Measurements from ENCODE around the gene AGBL1. TPM values are rescaled to one million over a fixed set of nuclear protein-coding genes. Genes with fewer than 3 reads are reported as not detected.

The AGBL1 gene
- polyA plus RNA-seq, 1 donor (not counting 4 experiments of a cell fraction or from before 2014, with no cell fraction given), result not detected

GRCh38 chr15:86481720-86482119 lies 402.0 kb downstream of the AGBL1 start:
- H3K27me3 ChIP-seq (ENCODE audit: control insufficient read depth, extremely low read depth, insufficient read depth, low read length), result no peaks in the 10 kb centered on the region
- no peaks in the 10 kb centered on the region for H3K9me1 ChIP-seq (ENCODE audit: control insufficient read depth, extremely low read depth, insufficient read depth, low read length)
- no peaks in the 10 kb centered on the region for H3K9me3 ChIP-seq (ENCODE audit: control insufficient read depth, low read depth, low read length)
- no peak overlapping the region for H3K4me3 ChIP-seq (ENCODE audit: control insufficient read depth in 2 of 3, extremely low read depth in 1 of 3, insufficient read depth in 2 of 3, low read depth in 1 of 3, low read length in 3 of 3)
- no peaks in the 10 kb centered on the region for H3K4me1 ChIP-seq (ENCODE audit: control insufficient read depth, extremely low read depth, insufficient read depth, low read length)
- H3K36me3 ChIP-seq (ENCODE audit: control insufficient read depth in 2 of 2, extremely low read depth in 1 of 2, insufficient read depth in 2 of 2, low read length in 2 of 2), result no peaks in the 10 kb centered on the region
- H4K20me1 ChIP-seq (ENCODE audit: control insufficient read depth, extremely low read depth, insufficient read depth, low read length), result no peaks in the 10 kb centered on the region
- no peak for FAIRE-seq
- TF ChIP-seq CTCF (optimal IDR thresholded peaks at IDR 0.05 in 1 of 3, IDR thresholded peaks at IDR 0.05 in 1 of 3, conservative IDR thresholded peaks at IDR 0.05 in 1 of 3; ENCODE audit: extremely low read depth in 1 of 3, insufficient read depth in 2 of 3, low read length in 3 of 3), result no peak
- TF ChIP-seq EZH2 (IDR thresholded peaks at IDR 0.05; ENCODE audit: low read length), result no peak
- no peak overlapping the region for H2AFZ ChIP-seq (ENCODE audit: control insufficient read depth, low read length)
- DNase-seq (ENCODE audit: low read depth, low spot score), result no peak
- H3K27ac ChIP-seq (ENCODE audit: control insufficient read depth, insufficient read depth, low read length), result no peak overlapping the region
- H3K9ac ChIP-seq (ENCODE audit: control insufficient read depth, extremely low read depth, insufficient read depth, low read length), result no peak overlapping the region
- no peak overlapping the region for H3K4me2 ChIP-seq (ENCODE audit: control insufficient read depth, extremely low read depth, insufficient read depth, low read depth, low read length)
- dilution Hi-C loops (cut with MboI; ENCODE audit: extremely low pct_ligation_motif_present, low sequenced_read_pairs), result no loop called here
- H3K79me2 ChIP-seq (ENCODE audit: control insufficient read depth, insufficient read depth, low read length), result no peaks in the 10 kb centered on the region

DNA sequence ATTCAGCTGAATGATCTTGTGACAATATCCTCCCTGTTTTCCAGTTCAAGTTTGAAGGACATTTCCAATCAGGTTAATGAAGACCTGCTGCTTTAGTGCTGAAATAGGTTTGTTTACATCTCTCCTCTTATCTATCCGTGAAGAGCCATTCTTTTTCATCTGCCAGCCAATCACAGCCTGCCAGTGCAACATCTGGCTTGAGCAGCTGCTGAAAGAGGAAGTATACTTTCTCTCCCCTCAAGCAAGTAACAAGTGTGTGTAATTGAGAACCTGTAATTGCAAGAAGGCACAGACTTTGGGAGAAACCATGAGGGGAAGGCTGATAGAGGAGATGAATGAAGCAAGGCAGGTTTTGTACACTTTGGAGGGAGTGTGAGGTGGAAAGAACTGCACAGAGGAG lies 404.3 kb downstream of the AGBL1 start:
- Histone ChIP-seq H4K20me1 (ENCODE audit: control insufficient read depth, extremely low read depth, insufficient read depth, low read length) (no peaks in the 10 kb centered on the region), H3K27me3 (ENCODE audit: control insufficient read depth, extremely low read depth, insufficient read depth, low read length) (no peaks in the 10 kb centered on the region), H3K36me3 (ENCODE audit: control insufficient read depth in 2 of 2, extremely low read depth in 1 of 2, insufficient read depth in 2 of 2, low read length in 2 of 2) (no peaks in the 10 kb centered on the region), H3K79me2 (ENCODE audit: control insufficient read depth, insufficient read depth, low read length) (no peaks in the 10 kb centered on the region), H3K9ac (ENCODE audit: control insufficient read depth, extremely low read depth, insufficient read depth, low read length) (no peak overlapping the region), H3K27ac (ENCODE audit: control insufficient read depth, insufficient read depth, low read length) (no peak overlapping the region), H2AFZ (ENCODE audit: control insufficient read depth, low read length) (no peak overlapping the region), H3K4me3 (ENCODE audit: control insufficient read depth in 2 of 3, extremely low read depth in 1 of 3, insufficient read depth in 2 of 3, low read depth in 1 of 3, low read length in 3 of 3) (no peak overlapping the region), H3K9me1 (ENCODE audit: control insufficient read depth, extremely low read depth, insufficient read depth, low read length) (no peaks in the 10 kb centered on the region), H3K4me2 (ENCODE audit: control insufficient read depth, extremely low read depth, insufficient read depth, low read depth, low read length) (no peak overlapping the region), H3K4me1 (ENCODE audit: control insufficient read depth, extremely low read depth, insufficient read depth, low read length) (no peaks in the 10 kb centered on the region), H3K9me3 (ENCODE audit: control insufficient read depth, low read depth, low read length) (no peaks in the 10 kb centered on the region)
- no peak for TF ChIP-seq CTCF (optimal IDR thresholded peaks at IDR 0.05 in 1 of 3, IDR thresholded peaks at IDR 0.05 in 1 of 3, conservative IDR thresholded peaks at IDR 0.05 in 1 of 3; ENCODE audit: extremely low read depth in 1 of 3, insufficient read depth in 2 of 3, low read length in 3 of 3)
- no peak for TF ChIP-seq EZH2 (IDR thresholded peaks at IDR 0.05; ENCODE audit: low read length)
- FAIRE-seq (no peak), DNase-seq (ENCODE audit: low read depth, low spot score) (no peak)
- dilution Hi-C loops (cut with MboI; ENCODE audit: extremely low pct_ligation_motif_present, low sequenced_read_pairs), result no loop called here
